ENCODE results near the gene DNASE2B. TPM values are rescaled to one million over a fixed set of nuclear protein-coding genes. Genes with fewer than 3 reads are reported as not detected.

DNASE2B gene
- polyA plus RNA-seq, 3 donors: not detected

- intact Hi-C loops (cut with micrococcal nuclease): loop anchor here (5.0 to 10.0 kb wide), 4 partner anchors 70 to 295 kb away; partner anchors contain the start of genes CTBS (in 1 of the 2), GNG5 (in 1 of the 2), PRKACB (in 1 of the 2) and SPATA1 (in 1 of the 2)
- no peaks in the 10 kb centered on the region for H3K79me2 ChIP-seq (ENCODE audit: insufficient read depth, low read length)
- H3K4me3 ChIP-seq (replicated peaks in 1 of 3; ENCODE audit: low read depth in 2 of 3, low read length in 3 of 3): peak overlapping the region; percentile 28 to 66 (median 58)
- no peaks in the 10 kb centered on the region for H3K36me3 Mint-ChIP-seq
- peak overlapping the region; percentile 74 for H3K4me2 ChIP-seq (replicated peaks; ENCODE audit: extremely low read depth, low read length, poor library complexity, severe bottlenecking)
- peak in 2 of 3 donors; percentile 64 to 75 for DNase-seq
- peaks cover 11% of the 10 kb centered on the region for H3K4me1 Mint-ChIP-seq
- no peaks in the 10 kb centered on the region for H3K9me3 Mint-ChIP-seq
- H3K9me3 ChIP-seq (replicated peaks in 1 of 2; ENCODE audit: control insufficient read depth in 1 of 2, insufficient read depth in 1 of 2, low read length in 2 of 2): no peaks in the 10 kb centered on the region
- TF ChIP-seq, protein P1, sequence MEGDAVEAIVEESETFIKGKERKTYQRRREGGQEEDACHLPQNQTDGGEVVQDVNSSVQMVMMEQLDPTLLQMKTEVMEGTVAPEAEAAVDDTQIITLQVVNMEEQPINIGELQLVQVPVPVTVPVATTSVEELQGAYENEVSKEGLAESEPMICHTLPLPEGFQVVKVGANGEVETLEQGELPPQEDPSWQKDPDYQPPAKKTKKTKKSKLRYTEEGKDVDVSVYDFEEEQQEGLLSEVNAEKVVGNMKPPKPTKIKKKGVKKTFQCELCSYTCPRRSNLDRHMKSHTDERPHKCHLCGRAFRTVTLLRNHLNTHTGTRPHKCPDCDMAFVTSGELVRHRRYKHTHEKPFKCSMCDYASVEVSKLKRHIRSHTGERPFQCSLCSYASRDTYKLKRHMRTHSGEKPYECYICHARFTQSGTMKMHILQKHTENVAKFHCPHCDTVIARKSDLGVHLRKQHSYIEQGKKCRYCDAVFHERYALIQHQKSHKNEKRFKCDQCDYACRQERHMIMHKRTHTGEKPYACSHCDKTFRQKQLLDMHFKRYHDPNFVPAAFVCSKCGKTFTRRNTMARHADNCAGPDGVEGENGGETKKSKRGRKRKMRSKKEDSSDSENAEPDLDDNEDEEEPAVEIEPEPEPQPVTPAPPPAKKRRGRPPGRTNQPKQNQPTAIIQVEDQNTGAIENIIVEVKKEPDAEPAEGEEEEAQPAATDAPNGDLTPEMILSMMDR (IDR thresholded peaks at IDR 0.05): no peak
- WGBS (ENCODE audit: insufficient coverage): no CpG with 5 or more reads among the region's 5 CpGs
- H2AFZ ChIP-seq (ENCODE audit: insufficient read depth, low read depth, low read length, poor library complexity, severe bottlenecking): peak overlapping the region; percentile 73
- H3K9ac ChIP-seq (ENCODE audit: insufficient read depth, low read length, poor library complexity, severe bottlenecking): peak overlapping the region; percentile 39
- H3K36me3 ChIP-seq (replicated peaks in 1 of 2; ENCODE audit: control insufficient read depth in 1 of 2, insufficient read depth in 2 of 2, low read length in 2 of 2): no peaks in the 10 kb centered on the region
- H4K20me1 ChIP-seq (ENCODE audit: insufficient read depth, low read length): no peaks in the 10 kb centered on the region
- H3K27ac ChIP-seq (ENCODE audit: low read depth in 1 of 2, low read length in 2 of 2): peak overlapping the region; percentile 71 to 78
- peaks cover 43 to 52% of the 10 kb centered on the region in 2 donors for H3K4me1 ChIP-seq (ENCODE audit: control insufficient read depth in 1 of 2, insufficient read depth in 2 of 2, low read length in 2 of 2)
- no peak overlapping the region for H3K27ac Mint-ChIP-seq
- no peaks in the 10 kb centered on the region for H3K27me3 Mint-ChIP-seq (ENCODE audit: low read depth in 3 of 3)
- no peak overlapping the region for H3K4me3 Mint-ChIP-seq
- no peaks in the 10 kb centered on the region for H3K27me3 ChIP-seq (ENCODE audit: control insufficient read depth in 2 of 2, insufficient read depth in 2 of 2, low read length in 2 of 2)
Measured at GRCh38 chr1:84436876-84437655, 38.8 kb downstream of the DNASE2B start.

GRCh38 chr1:84442256-84442655, 44.0 kb downstream of the DNASE2B start:
- no CpG with 5 or more reads among the region's 2 CpGs for WGBS (ENCODE audit: insufficient coverage)

More at GRCh38 chr1:84442256-84442655, 44.0 kb downstream of the DNASE2B start:
- Histone ChIP-seq H4K20me1 (ENCODE audit: insufficient read depth, low read length) (no peaks in the 10 kb centered on the region), H3K36me3 (replicated peaks in 1 of 2; ENCODE audit: control insufficient read depth in 1 of 2, insufficient read depth in 2 of 2, low read length in 2 of 2) (no peaks in the 10 kb centered on the region), H3K4me2 (replicated peaks; ENCODE audit: extremely low read depth, low read length, poor library complexity, severe bottlenecking) (peak overlapping the region; percentile 4), H3K27ac (ENCODE audit: low read depth in 1 of 2, low read length in 2 of 2) (peak overlapping the region in 1 of 2 donors; percentile 45), H3K9me3 (replicated peaks in 1 of 2; ENCODE audit: control insufficient read depth in 1 of 2, insufficient read depth in 1 of 2, low read length in 2 of 2) (no peaks in the 10 kb centered on the region), H2AFZ (ENCODE audit: insufficient read depth, low read depth, low read length, poor library complexity, severe bottlenecking) (no peak overlapping the region), H3K4me3 (replicated peaks in 1 of 3; ENCODE audit: low read depth in 2 of 3, low read length in 3 of 3) (no peak overlapping the region), H3K27me3 (ENCODE audit: control insufficient read depth in 2 of 2, insufficient read depth in 2 of 2, low read length in 2 of 2) (no peaks in the 10 kb centered on the region), H3K9ac (ENCODE audit: insufficient read depth, low read length, poor library complexity, severe bottlenecking) (no peak overlapping the region), H3K79me2 (ENCODE audit: insufficient read depth, low read length) (no peaks in the 10 kb centered on the region), H3K4me1 (ENCODE audit: control insufficient read depth in 1 of 2, insufficient read depth in 2 of 2, low read length in 2 of 2) (peaks cover 22 to 27% of the 10 kb centered on the region in 2 donors)
- H3K36me3 Mint-ChIP-seq: peaks cover 4 to 5% of the 10 kb centered on the region in 2 donors
- peaks cover 19% of the 10 kb centered on the region for H3K4me1 Mint-ChIP-seq
- H3K27me3 Mint-ChIP-seq (ENCODE audit: low read depth in 3 of 3): no peaks in the 10 kb centered on the region
- H3K27ac Mint-ChIP-seq: peak overlapping the region; percentile 79 to 95 (median 89)
- no peak overlapping the region for H3K4me3 Mint-ChIP-seq
- intact Hi-C loops (cut with micrococcal nuclease): loop anchor here (10.0 kb wide), 3 partner anchors 63 to 313 kb away; partner anchors contain the start of genes CTBS (in 1 of the 2), GNG5 (in 1 of the 2) and SPATA1 (in 1 of the 2)
- H3K9me3 Mint-ChIP-seq: peaks cover 0 to 9% (median 7%) of the 10 kb centered on the region in 7 donors
- TF ChIP-seq, protein P1 (IDR thresholded peaks at IDR 0.05): peak; percentile 73
- peak; percentile 88 to 97 (median 94) for DNase-seq
